ENCODE measurements around the gene ANXA1. TPM values are rescaled to one million over a fixed set of nuclear protein-coding genes. Genes with fewer than 3 reads are reported as not detected.

The ANXA1 gene
- total and polyA plus RNA-seq, 2 donors (not counting 3 experiments of a cell fraction or from before 2014, with no cell fraction given), result 403 to 525 TPM

DNA sequence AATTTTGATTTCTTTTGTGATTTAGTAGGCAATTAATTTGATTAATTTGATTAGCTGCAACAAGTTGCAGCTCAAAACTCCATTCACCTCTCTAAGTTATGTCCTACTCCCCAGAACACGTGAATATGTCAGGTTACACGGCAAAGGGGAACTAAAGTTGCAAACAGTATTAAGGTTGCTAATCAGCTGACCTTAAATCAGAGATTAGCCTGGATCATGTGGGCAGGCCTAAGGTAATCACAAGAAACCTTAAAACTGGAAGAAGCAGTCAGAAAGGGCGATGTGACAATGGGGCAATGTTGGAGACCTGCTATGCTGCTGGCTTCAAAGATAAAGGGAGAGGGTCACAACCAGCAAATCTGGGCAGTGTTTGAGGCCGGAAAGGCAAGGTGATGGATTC lies 47.3 kb upstream of the ANXA1 start:
- Histone ChIP-seq H3K27me3 (ENCODE audit: control insufficient read depth in 2 of 2, insufficient read depth in 2 of 2, low read length in 2 of 2) (no peaks in the 10 kb centered on the region), H3K9ac (replicated peaks; ENCODE audit: extremely low read depth, insufficient read depth, low read length) (no peak overlapping the region), H3K9me3 (replicated peaks; ENCODE audit: control insufficient read depth, insufficient read depth, low read length) (no peaks in the 10 kb centered on the region), H3K4me1 (ENCODE audit: control insufficient read depth, extremely low read depth, insufficient read depth, low read length) (no peaks in the 10 kb centered on the region), H3K36me3 (ENCODE audit: control insufficient read depth in 2 of 2, extremely low read depth in 1 of 2, insufficient read depth in 2 of 2, low read length in 2 of 2) (no peaks in the 10 kb centered on the region), H3K27ac (ENCODE audit: insufficient read depth, low read depth, low read length) (no peak overlapping the region), H3K9me1 (replicated peaks; ENCODE audit: control insufficient read depth, extremely low read depth, insufficient read depth, low read length) (no peaks in the 10 kb centered on the region), H4K20me1 (replicated peaks; ENCODE audit: control insufficient read depth, extremely low read depth, insufficient read depth, low read length) (no peaks in the 10 kb centered on the region), H3K4me3 (replicated peaks in 1 of 3; ENCODE audit: insufficient read depth in 1 of 3, low read depth in 1 of 3, low read length in 3 of 3) (no peak overlapping the region), H2AFZ (ENCODE audit: low read depth, low read length) (no peak overlapping the region), H3K4me2 (ENCODE audit: insufficient read depth, low read length) (no peak overlapping the region), H3K79me2 (ENCODE audit: control insufficient read depth, insufficient read depth, low read length) (no peaks in the 10 kb centered on the region)
- intact Hi-C loops (cut with micrococcal nuclease) (no loop called here), dilution Hi-C loops (cut with MboI; ENCODE audit: extremely low pct_ligation_motif_present, low sequenced_read_pairs) (no loop called here)
- TF ChIP-seq JUN (IDR thresholded peaks at IDR 0.05; ENCODE audit: borderline replicate concordance, insufficient read depth, insufficient read length, low read depth) (no peak), POLR2AphosphoS5 (IDR thresholded peaks at IDR 0.05; ENCODE audit: insufficient read depth, low read depth, low read length) (no peak), EZH2 (IDR thresholded peaks at IDR 0.05; ENCODE audit: borderline replicate concordance, low read depth, low read length, severe bottlenecking) (no peak), POLR2A (IDR thresholded peaks at IDR 0.05; ENCODE audit: low read depth, low read length) (no peak), MYC (IDR thresholded peaks at IDR 0.05; ENCODE audit: low read depth, low read length) (no peak), FOS (IDR thresholded peaks at IDR 0.05; ENCODE audit: borderline replicate concordance, insufficient read depth, low read length) (no peak), GATA2 (IDR thresholded peaks at IDR 0.05; ENCODE audit: insufficient read depth, insufficient read length, low read depth, low read length) (no peak)
- TF ChIP-seq, protein P1, sequence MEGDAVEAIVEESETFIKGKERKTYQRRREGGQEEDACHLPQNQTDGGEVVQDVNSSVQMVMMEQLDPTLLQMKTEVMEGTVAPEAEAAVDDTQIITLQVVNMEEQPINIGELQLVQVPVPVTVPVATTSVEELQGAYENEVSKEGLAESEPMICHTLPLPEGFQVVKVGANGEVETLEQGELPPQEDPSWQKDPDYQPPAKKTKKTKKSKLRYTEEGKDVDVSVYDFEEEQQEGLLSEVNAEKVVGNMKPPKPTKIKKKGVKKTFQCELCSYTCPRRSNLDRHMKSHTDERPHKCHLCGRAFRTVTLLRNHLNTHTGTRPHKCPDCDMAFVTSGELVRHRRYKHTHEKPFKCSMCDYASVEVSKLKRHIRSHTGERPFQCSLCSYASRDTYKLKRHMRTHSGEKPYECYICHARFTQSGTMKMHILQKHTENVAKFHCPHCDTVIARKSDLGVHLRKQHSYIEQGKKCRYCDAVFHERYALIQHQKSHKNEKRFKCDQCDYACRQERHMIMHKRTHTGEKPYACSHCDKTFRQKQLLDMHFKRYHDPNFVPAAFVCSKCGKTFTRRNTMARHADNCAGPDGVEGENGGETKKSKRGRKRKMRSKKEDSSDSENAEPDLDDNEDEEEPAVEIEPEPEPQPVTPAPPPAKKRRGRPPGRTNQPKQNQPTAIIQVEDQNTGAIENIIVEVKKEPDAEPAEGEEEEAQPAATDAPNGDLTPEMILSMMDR (IDR thresholded peaks at IDR 0.05; ENCODE audit: extremely low read depth in 1 of 2, insufficient read depth in 1 of 2, low read depth in 1 of 2, low read length in 2 of 2), result no peak
- TF ChIP-seq, protein P2, sequence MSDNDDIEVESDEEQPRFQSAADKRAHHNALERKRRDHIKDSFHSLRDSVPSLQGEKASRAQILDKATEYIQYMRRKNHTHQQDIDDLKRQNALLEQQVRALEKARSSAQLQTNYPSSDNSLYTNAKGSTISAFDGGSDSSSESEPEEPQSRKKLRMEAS (IDR thresholded peaks at IDR 0.05; ENCODE audit: insufficient read depth, insufficient read length), result no peak
- CTCF ChIA-PET, result interaction anchor here (1.2 to 1.3 kb wide), 2 partner anchors 77 to 247 kb away, joined by 3 to 4 read pairs; no protein-coding TSS in a partner anchor
- POLR2A ChIA-PET, result no interaction called here
- no peak for DNase-seq (ENCODE audit: low read depth, low spot score)
- BruUV-seq (replicated peaks), result no TSS peak
- no peak for FAIRE-seq
